Suprapubic skin (tissue), 3 donors: ENCODE results near the gene ABLIM3.

Experiments used
- CTCF ChIP-seq, 2 donors: fragments of 200-600 bp in 1 of 2; fragments of 450-650 bp in 1 of 2; sonication (generic) in 1 of 2; IDR thresholded peaks; one replicate each; pipeline ENCODE4 v1.5.1; 2016 to 2019; ENCODE audit warnings: antibody characterized with exemption in 2 of 2, mild to moderate bottlenecking in 1 of 2, moderate library complexity in 1 of 2
- POLR2A ChIP-seq, 2 donors: fragments of 450-650 bp; IDR thresholded peaks; one replicate each; pipeline ENCODE4 v1.6.1; 2017; ENCODE audit warnings: antibody characterized with exemption in 2 of 2, mild to moderate bottlenecking in 2 of 2, moderate library complexity in 2 of 2

GRCh38 chr5:149304195-149305078 lies 163.1 kb downstream of the ABLIM3 start:
- TF ChIP-seq CTCF (IDR thresholded peaks at IDR 0.05) (no peak), POLR2A (IDR thresholded peaks at IDR 0.05) (no peak)
